Limb (tissue), 2 donors: ENCODE measurements around the gene ATRN.

ENCODE experiments used
- DNase-seq, 2 donors: peaks; one replicate each; pipeline ENCODE4 v3.0.0-alpha.2; 2016; ENCODE audit errors: extremely low spot score in 2 of 2

Gene ATRN

DNA sequence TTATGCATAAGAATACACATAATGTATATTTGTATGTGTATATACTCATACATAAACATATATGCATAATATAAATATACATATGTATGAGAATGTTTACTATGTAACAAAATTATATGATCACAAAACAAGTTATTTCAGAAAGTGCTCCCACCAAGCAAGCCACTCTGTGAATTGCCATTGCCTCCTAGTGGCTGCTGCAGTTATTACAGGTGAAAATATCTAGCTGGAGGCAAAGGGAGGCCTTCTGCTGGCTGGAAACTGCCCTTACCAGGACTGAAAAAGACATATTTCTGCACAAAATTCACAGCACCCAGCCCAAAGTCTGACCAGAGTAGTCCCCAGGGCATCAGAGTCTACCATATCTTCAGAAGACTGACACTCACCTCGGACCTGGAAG is 225.4 kb downstream of the ATRN start:
- no peak for DNase-seq

- peak in 1 of 2 donors; percentile 21 for DNase-seq
Measured at GRCh38 chr20:3696745-3697587, 226.1 kb downstream of the ATRN start.

GRCh38 chr20:3697588-3698305 is 226.9 kb downstream of the ATRN start:
- DNase-seq = peak in 1 of 2 donors; percentile 16

DNA sequence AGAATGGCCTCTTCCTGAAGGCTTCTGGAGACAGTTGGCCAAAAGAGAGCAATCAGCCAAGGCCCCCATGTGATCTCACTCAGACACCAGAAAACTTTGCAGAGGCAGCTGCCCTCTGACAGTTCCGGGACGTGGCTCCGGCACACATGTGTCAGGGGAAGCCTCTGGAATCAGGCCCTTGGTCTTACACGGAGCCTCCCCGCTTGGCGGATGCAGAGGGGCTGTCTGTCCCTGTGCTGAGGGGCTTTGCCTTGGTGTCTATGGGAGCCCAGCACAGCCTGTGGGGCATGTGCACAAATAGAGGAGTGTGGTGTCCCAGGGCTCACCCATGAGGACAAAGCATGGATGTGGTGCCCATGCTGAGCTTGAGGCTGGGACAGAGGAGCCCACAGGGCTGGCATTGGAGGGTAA is 227.8 kb downstream of the ATRN start:
- DNase-seq = peak in 1 of 2 donors; percentile 22

- no peak for DNase-seq
Measured at GRCh38 chr20:3699037-3699436, 228.2 kb downstream of the ATRN start.
